SK-N-SH treated with all-trans-retinoic acid at 6 μM for 48 hours (cell line): ENCODE measurements around the gene LAG3.

Source experiments
- ATAC-seq: fragments of 200-7000 bp; cut with Tn5 transposase; 3 replicates; pipeline ENCODE4 v1.9.1; 2020; ENCODE audit warnings: mild to moderate bottlenecking, moderate library complexity
- ARNTL ChIP-seq: fragments of 450-650 bp; formaldehyde crosslinking; IDR thresholded peaks from 2 replicates; pipeline ENCODE4 v1.5.0; 2020; ENCODE audit warnings: low read depth, mild to moderate bottlenecking, moderate library complexity, borderline replicate concordance
- BACH2 ChIP-seq: fragments of 250-450 bp; sonication (Bioruptor Pico); IDR thresholded peaks from 2 replicates; pipeline ENCODE4 v1.9.0; 2021; ENCODE audit warnings: mild to moderate bottlenecking, borderline replicate concordance
- CREB5 ChIP-seq: fragments of 250-450 bp; sonication (Bioruptor Pico); IDR thresholded peaks from 2 replicates; pipeline ENCODE4 v1.5.1; 2020; ENCODE audit warnings: low read depth, mild to moderate bottlenecking, moderate library complexity
- CSDC2 ChIP-seq: fragments of 250-450 bp; sonication (Bioruptor Pico); IDR thresholded peaks from 2 replicates; pipeline ENCODE4 v1.5.0; 2020; ENCODE audit warnings: mild to moderate bottlenecking, moderate library complexity
- CSRNP3 ChIP-seq: fragments of 250-450 bp; sonication (Bioruptor Pico); IDR thresholded peaks from 2 replicates; pipeline ENCODE4 v1.5.1; 2021; ENCODE audit warnings: mild to moderate bottlenecking, moderate library complexity
- ESRRG ChIP-seq: fragments of 250-450 bp; sonication (Bioruptor Pico); IDR thresholded peaks from 2 replicates; pipeline ENCODE4 v1.6.1; 2021; ENCODE audit warnings: mild to moderate bottlenecking
- GLIS3 ChIP-seq: fragments of 250-450 bp; sonication (Bioruptor Pico); IDR thresholded peaks from 2 replicates; pipeline ENCODE4 v1.5.0; 2020; ENCODE audit warnings: mild to moderate bottlenecking, moderate library complexity
- ISL1 ChIP-seq: fragments of 250-450 bp; sonication (Bioruptor Pico); IDR thresholded peaks from 2 replicates; pipeline ENCODE4 v2.1.2; 2022; ENCODE audit warnings: mild to moderate bottlenecking, moderate library complexity
- OSR1 ChIP-seq: fragments of 250-450 bp; sonication (Bioruptor Pico); IDR thresholded peaks from 2 replicates; pipeline ENCODE4 v1.8.0; 2022; ENCODE audit warnings: moderate library complexity, mild to moderate bottlenecking, inconsistent platforms
- PATZ1 ChIP-seq: fragments of 250-450 bp; sonication (Bioruptor Pico); IDR thresholded peaks from 2 replicates; pipeline ENCODE4 v1.8.0; 2020; ENCODE audit warnings: mild to moderate bottlenecking, moderate library complexity, borderline replicate concordance
- POU6F1 ChIP-seq: fragments of 250-450 bp; sonication (Bioruptor Pico); IDR thresholded peaks from 2 replicates; pipeline ENCODE4 v1.8.0; 2021; ENCODE audit warnings: low read depth, mild to moderate bottlenecking, moderate library complexity, borderline replicate concordance
- PPARA ChIP-seq: fragments of 250-450 bp; sonication (Bioruptor Pico); IDR thresholded peaks from 2 replicates; pipeline ENCODE4 v1.5.0; 2020; ENCODE audit warnings: mild to moderate bottlenecking, borderline replicate concordance
- RARB ChIP-seq: fragments of 250-450 bp; sonication (Bioruptor Pico); IDR thresholded peaks from 2 replicates; pipeline ENCODE4 v1.8.0; 2021; ENCODE audit warnings: mild to moderate bottlenecking, moderate library complexity
- TCF4 ChIP-seq: fragments of 250-450 bp; sonication (Bioruptor Pico); IDR thresholded peaks from 2 replicates; pipeline ENCODE4 v1.8.0; 2021; ENCODE audit warnings: mild to moderate bottlenecking, moderate library complexity, borderline replicate concordance
- TOX ChIP-seq: fragments of 250-450 bp; sonication (Bioruptor Pico); IDR thresholded peaks from 2 replicates; pipeline ENCODE4 v1.8.0; 2021; ENCODE audit warnings: mild to moderate bottlenecking, moderate library complexity, borderline replicate concordance
- TSHZ2 ChIP-seq: fragments of 250-450 bp; sonication (Bioruptor Pico); IDR thresholded peaks from 2 replicates; pipeline ENCODE4 v1.5.0; 2020; ENCODE audit warnings: mild to moderate bottlenecking, moderate library complexity
- ZFP3 ChIP-seq: fragments of 250-450 bp; sonication (Bioruptor Pico); IDR thresholded peaks from 2 replicates; pipeline ENCODE4 v1.5.0; 2020; ENCODE audit warnings: mild to moderate bottlenecking, moderate library complexity
- ZFP30 ChIP-seq: fragments of 450-650 bp; formaldehyde crosslinking; IDR thresholded peaks from 2 replicates; pipeline ENCODE4 v1.5.0; 2022; ENCODE audit warnings: mild to moderate bottlenecking, moderate library complexity
- ZNF565 ChIP-seq: fragments of 450-650 bp; formaldehyde crosslinking; conservative IDR thresholded peaks from 2 replicates; pipeline ENCODE4 v1.5.0; 2020; ENCODE audit warnings: low read depth, mild to moderate bottlenecking, moderate library complexity
- ZNF70 ChIP-seq: fragments of 450-650 bp; formaldehyde crosslinking; IDR thresholded peaks from 2 replicates; pipeline ENCODE4 v1.5.0; 2020; ENCODE audit warnings: mild to moderate bottlenecking, moderate library complexity
- ZNF8 ChIP-seq: fragments of 450-650 bp; formaldehyde crosslinking; IDR thresholded peaks from 2 replicates; pipeline ENCODE4 v1.5.0; 2020; ENCODE audit warnings: mild to moderate bottlenecking, moderate library complexity

Gene LAG3

GRCh38 chr12:6724409-6724797 lies 47.9 kb upstream of the LAG3 start:
- TF ChIP-seq ZFP3 (no peak), TOX (no peak), ZNF70 (CRISPR knock-in tag) (no peak), ESRRG (no peak), ARNTL (no peak), ZNF565 (CRISPR knock-in tag) (no peak), PATZ1 (no peak)

GRCh38 chr12:6725350-6725749 lies 47.0 kb upstream of the LAG3 start:
- TF ChIP-seq TCF4 (CRISPR knock-in tag): no peak
- no peak for TF ChIP-seq RARB (CRISPR knock-in tag)
- TF ChIP-seq ZFP3: no peak
- no peak for TF ChIP-seq ZNF70 (CRISPR knock-in tag)
- no peak for TF ChIP-seq ESRRG
- TF ChIP-seq ZFP30 (CRISPR knock-in tag): no peak
- TF ChIP-seq ARNTL: no peak
- no peak for TF ChIP-seq CSRNP3 (CRISPR knock-in tag)
- no peak for TF ChIP-seq ZNF565 (CRISPR knock-in tag)
- TF ChIP-seq POU6F1: no peak
- ATAC-seq: no peak

More at GRCh38 chr12:6724409-6724797, 47.9 kb upstream of the LAG3 start:
- peak; percentile 43 for ATAC-seq

GRCh38 chr12:6729186-6729585 lies 43.1 kb upstream of the LAG3 start:
- no peak for TF ChIP-seq OSR1 (CRISPR knock-in tag)
- TF ChIP-seq GLIS3 (CRISPR knock-in tag): no peak
- TF ChIP-seq CSRNP3 (CRISPR knock-in tag): no peak
- no peak for TF ChIP-seq PATZ1
- TF ChIP-seq TSHZ2 (CRISPR knock-in tag): no peak
- TF ChIP-seq CSDC2 (CRISPR knock-in tag): no peak
- TF ChIP-seq ZFP3: no peak
- no peak for TF ChIP-seq ZNF8 (CRISPR knock-in tag)
- no peak for TF ChIP-seq PPARA (CRISPR knock-in tag)
- TF ChIP-seq ZFP30 (CRISPR knock-in tag): no peak
- no peak for TF ChIP-seq CREB5
- TF ChIP-seq ZNF565 (CRISPR knock-in tag): no peak
- TF ChIP-seq ZNF70 (CRISPR knock-in tag): no peak
- no peak for TF ChIP-seq ISL1 (CRISPR knock-in tag)
- no peak for TF ChIP-seq BACH2 (CRISPR knock-in tag)
- no peak for ATAC-seq
